Mesenchymal stem cell (in vitro differentiated cells and primary cell): ENCODE results near the gene ZNF107.

Experiments used
- DNase-seq: peaks from one replicate; pipeline ENCODE4 v3.0.0-alpha.2; 2013
- H2AFZ ChIP-seq: one replicate; pipeline ENCODE4 v1.6.1; 2013; ENCODE audit warnings: low read depth, mild to moderate bottlenecking, control low read depth, inconsistent platforms, low read length, moderate library complexity
- H2AK5ac ChIP-seq: 2 replicates; pipeline ENCODE4 v1.6.1; 2013; ENCODE audit warnings: low read length, moderate library complexity, mild to moderate bottlenecking, inconsistent platforms; ENCODE audit not compliant: severe bottlenecking
- H2BK120ac ChIP-seq: one replicate; pipeline ENCODE4 v1.6.1; 2013; ENCODE audit warnings: low read depth, mild to moderate bottlenecking, inconsistent platforms, low read length, moderate library complexity
- H2BK12ac ChIP-seq, 2 experiments: one replicate each; pipeline ENCODE4 v1.6.1; 2013; ENCODE audit warnings: inconsistent platforms in 2 of 2, low read length in 2 of 2, mild to moderate bottlenecking in 2 of 2, moderate library complexity in 2 of 2, control low read depth in 1 of 2
- H2BK15ac ChIP-seq: one replicate; pipeline ENCODE4 v1.6.1; 2013; ENCODE audit warnings: mild to moderate bottlenecking, low read depth, inconsistent platforms; ENCODE audit not compliant: poor library complexity, severe bottlenecking
- H2BK5ac ChIP-seq: 2 replicates; pipeline ENCODE4 v1.6.1; 2013; ENCODE audit warnings: low read depth, mild to moderate bottlenecking, low read length, control low read depth, inconsistent platforms; ENCODE audit not compliant: poor library complexity, severe bottlenecking
- H3K14ac ChIP-seq, 2 experiments: one replicate each; pipeline ENCODE4 v1.6.1; 2013; ENCODE audit warnings: inconsistent platforms in 2 of 2, low read length in 2 of 2, control low read depth in 1 of 2, mild to moderate bottlenecking in 1 of 2, moderate library complexity in 1 of 2
- H3K18ac ChIP-seq, 2 experiments: one replicate each; pipeline ENCODE4 v1.6.1; 2013; ENCODE audit warnings: inconsistent platforms in 2 of 2, low read length in 2 of 2, control low read depth in 1 of 2, low read depth in 1 of 2, mild to moderate bottlenecking in 1 of 2
- H3K23ac ChIP-seq, 2 experiments: one replicate each; pipeline ENCODE4 v1.6.1; 2013; ENCODE audit warnings: inconsistent platforms in 2 of 2, low read length in 2 of 2, mild to moderate bottlenecking in 2 of 2, moderate library complexity in 2 of 2, control low read depth in 1 of 2
- H3K27ac ChIP-seq: 2 replicates; pipeline ENCODE4 v1.5.1; 2013; ENCODE audit warnings: mild to moderate bottlenecking, moderate library complexity, low read length, control low read depth, inconsistent platforms; ENCODE audit not compliant: poor library complexity, severe bottlenecking
- H3K27me3 ChIP-seq, 2 experiments: 2 replicates each; pipeline versions ENCODE4 v1.6.1 to v1.7.0; 2013; ENCODE audit warnings: low read length in 2 of 2, mild to moderate bottlenecking in 2 of 2, moderate library complexity in 2 of 2, control low read depth in 1 of 2, inconsistent platforms in 1 of 2; ENCODE audit not compliant: control insufficient read depth in 1 of 2, insufficient read depth in 1 of 2
- H3K36me3 ChIP-seq, 2 experiments: 2 replicates each; pipeline versions ENCODE4 v1.6.1 to v1.7.0; 2013; ENCODE audit warnings: low read length in 2 of 2, control low read depth in 1 of 2, inconsistent platforms in 1 of 2, low read depth in 1 of 2, mild to moderate bottlenecking in 1 of 2; ENCODE audit not compliant: insufficient read depth in 2 of 2, control insufficient read depth in 1 of 2
- H3K4ac ChIP-seq, 2 experiments: one replicate each; pipeline ENCODE4 v1.6.1; 2013; ENCODE audit warnings: inconsistent platforms in 2 of 2, low read length in 2 of 2, mild to moderate bottlenecking in 2 of 2, moderate library complexity in 2 of 2, control low read depth in 1 of 2, low read depth in 1 of 2
- H3K4me1 ChIP-seq: 2 replicates; pipeline ENCODE4 v1.6.1; 2013; ENCODE audit warnings: low read depth, low read length, control low read depth; ENCODE audit not compliant: control insufficient read depth, insufficient read depth
- H3K4me2 ChIP-seq: 2 replicates; pipeline ENCODE4 v1.6.1; 2013; ENCODE audit warnings: low read length, mild to moderate bottlenecking, inconsistent platforms; ENCODE audit not compliant: poor library complexity, severe bottlenecking
- H3K4me3 ChIP-seq, 2 experiments: 2 replicates each; pipeline versions ENCODE4 v1.5.1 to v1.7.0; 2013; ENCODE audit warnings: low read length in 2 of 2, mild to moderate bottlenecking in 2 of 2, control low read depth in 1 of 2, low read depth in 1 of 2; ENCODE audit not compliant: insufficient read depth in 1 of 2
- H3K79me1 ChIP-seq: replicated peaks from 2 replicates; pipeline ENCODE4 v1.6.1; 2013; ENCODE audit warnings: mild to moderate bottlenecking, control low read depth, low read length, inconsistent platforms; ENCODE audit not compliant: poor library complexity, severe bottlenecking
- H3K9ac ChIP-seq: 2 replicates; pipeline ENCODE4 v1.7.0; 2013; ENCODE audit warnings: mild to moderate bottlenecking, low read length, moderate library complexity
- H3K9me3 ChIP-seq: 2 replicates; pipeline ENCODE4 v1.7.0; 2013; ENCODE audit warnings: mild to moderate bottlenecking, low read length; ENCODE audit not compliant: control insufficient read depth
- H4K8ac ChIP-seq: one replicate; pipeline ENCODE4 v1.6.1; 2013; ENCODE audit warnings: inconsistent platforms, mild to moderate bottlenecking, low read length, moderate library complexity
- H4K91ac ChIP-seq: one replicate; pipeline ENCODE4 v1.6.1; 2013; ENCODE audit warnings: mild to moderate bottlenecking, low read length, inconsistent platforms
- WGBS: methylation state at CpG from one replicate; pipeline ENCODE4 v1.1.7; 2013; ENCODE audit warnings: mixed read lengths; 5-methylcytosine and 5-hydroxymethylcytosine counted together

Gene ZNF107

DNA sequence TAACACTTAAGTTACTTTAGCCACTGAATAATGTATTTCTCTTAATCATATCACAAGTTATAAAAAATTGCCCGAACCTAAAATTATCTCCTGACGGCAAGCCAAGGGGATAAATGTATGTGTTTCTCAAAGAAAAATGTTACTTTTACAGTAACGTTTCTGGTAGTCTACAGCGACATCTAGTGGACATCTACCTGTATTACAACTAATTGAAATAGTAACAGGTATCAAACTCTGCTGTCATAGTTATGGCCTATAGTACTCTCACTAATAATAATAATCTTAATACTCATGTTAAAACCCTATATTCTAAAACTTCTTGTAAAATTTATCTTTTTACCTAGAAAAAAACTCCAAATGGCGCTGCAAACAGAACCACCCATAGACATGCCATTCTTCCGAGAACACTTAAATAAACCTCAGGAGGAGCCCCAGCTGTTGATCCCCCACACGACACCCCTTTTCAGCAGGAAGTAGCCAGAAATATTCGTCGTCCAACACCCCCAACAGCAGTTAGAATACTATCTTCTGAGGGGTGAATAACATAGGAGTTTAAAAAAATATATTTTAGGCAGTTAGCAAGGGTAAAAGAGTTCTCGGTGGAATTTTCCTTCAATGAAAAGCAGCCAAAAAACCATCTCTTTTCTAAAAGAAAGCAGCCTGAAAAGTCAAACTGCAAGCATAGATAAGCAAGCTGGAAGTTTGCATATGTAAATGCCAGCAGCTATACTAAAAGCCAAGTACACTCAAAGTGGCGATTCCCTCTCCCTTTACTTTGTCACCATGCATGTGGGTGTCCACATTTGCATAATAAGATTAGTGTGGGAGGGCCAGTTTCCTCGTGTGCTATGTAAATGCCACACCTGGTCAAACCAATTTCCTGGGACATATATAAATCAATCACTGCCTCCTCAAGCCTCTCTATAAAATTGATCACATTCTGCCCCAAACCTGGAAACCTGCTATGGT is 40.5 kb upstream of the ZNF107 start:
- no peak overlapping the region for H2BK12ac ChIP-seq
- H4K91ac ChIP-seq: no peak overlapping the region
- no peak overlapping the region for H2AFZ ChIP-seq
- no peak overlapping the region for H4K8ac ChIP-seq
- no peak overlapping the region for H3K4me3 ChIP-seq
- H3K4me1 ChIP-seq: no peaks in the 10 kb centered on the region
- H2AK5ac ChIP-seq: no peak overlapping the region
- H2BK5ac ChIP-seq: no peak overlapping the region
- no peak overlapping the region for H3K4me2 ChIP-seq
- no peak overlapping the region for H3K18ac ChIP-seq
- H3K4ac ChIP-seq: no peak overlapping the region
- DNase-seq: no peak
- H3K14ac ChIP-seq: no peak overlapping the region
- no peaks in the 10 kb centered on the region for H3K79me1 ChIP-seq
- H3K27ac ChIP-seq: no peak overlapping the region
- H3K27me3 ChIP-seq: no peaks in the 10 kb centered on the region
- H2BK15ac ChIP-seq: no peak overlapping the region
- peaks cover 12% of the 10 kb centered on the region for H3K9me3 ChIP-seq
- H3K9ac ChIP-seq: no peak overlapping the region
- H2BK120ac ChIP-seq: no peak overlapping the region
- 53% methylated on average over 5 of the region's 12 CpGs for WGBS
- no peak overlapping the region for H3K23ac ChIP-seq
- no peaks in the 10 kb centered on the region for H3K36me3 ChIP-seq

DNA sequence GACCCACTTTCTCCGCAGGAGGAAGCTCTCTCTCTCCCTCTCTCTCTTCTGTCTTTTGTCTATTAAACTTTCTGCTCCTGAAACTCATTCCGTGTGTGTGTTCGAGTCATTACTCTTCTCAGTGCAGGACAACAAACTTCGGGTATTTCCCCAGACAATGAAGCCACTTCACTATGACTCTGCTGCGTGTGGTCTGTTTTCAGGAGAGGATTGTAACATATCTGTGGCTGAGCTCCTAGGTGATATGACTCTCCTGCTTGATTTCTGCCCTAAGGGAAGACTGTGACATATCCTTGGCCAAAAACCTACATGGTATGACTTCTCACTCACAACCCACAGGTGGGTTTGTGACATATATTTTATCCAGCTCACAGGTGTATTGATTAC is 39.9 kb upstream of the ZNF107 start:
- no peak overlapping the region for H2AK5ac ChIP-seq
- H3K9me3 ChIP-seq: peaks cover 9% of the 10 kb centered on the region
- 49% methylated on average over 3 of the region's 5 CpGs for WGBS
- H3K27me3 ChIP-seq: no peaks in the 10 kb centered on the region
- no peak overlapping the region for H4K8ac ChIP-seq
- H3K14ac ChIP-seq: no peak overlapping the region
- H2BK120ac ChIP-seq: no peak overlapping the region
- H2BK15ac ChIP-seq: no peak overlapping the region
- H3K27ac ChIP-seq: no peak overlapping the region
- no peak overlapping the region for H4K91ac ChIP-seq
- no peak overlapping the region for H3K4ac ChIP-seq
- H2BK12ac ChIP-seq: no peak overlapping the region
- DNase-seq: no peak
- H2BK5ac ChIP-seq: no peak overlapping the region
- H3K23ac ChIP-seq: no peak overlapping the region
- no peak overlapping the region for H2AFZ ChIP-seq
- H3K36me3 ChIP-seq: no peaks in the 10 kb centered on the region
- H3K18ac ChIP-seq: no peak overlapping the region
- no peaks in the 10 kb centered on the region for H3K79me1 ChIP-seq
- H3K4me3 ChIP-seq: no peak overlapping the region
- no peak overlapping the region for H3K9ac ChIP-seq
- no peaks in the 10 kb centered on the region for H3K4me1 ChIP-seq
- no peak overlapping the region for H3K4me2 ChIP-seq

DNA sequence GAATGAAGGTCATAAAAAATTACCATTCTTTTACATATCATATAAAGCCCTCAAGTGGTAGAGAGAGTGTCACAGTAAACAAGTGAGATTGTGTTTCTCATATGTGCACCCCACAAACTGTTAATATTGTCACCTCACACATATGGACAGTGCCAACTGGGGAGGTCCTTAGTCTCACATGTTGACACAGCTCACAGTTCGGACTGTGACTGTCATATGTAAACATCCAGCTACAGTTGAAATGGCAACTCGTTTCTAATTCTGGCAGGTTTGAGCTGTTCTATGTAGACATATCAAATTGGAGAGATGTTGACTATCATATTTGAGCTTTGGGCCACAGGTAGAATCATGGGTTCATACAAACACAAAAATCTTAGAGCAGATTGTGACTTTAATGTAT is 39.4 kb upstream of the ZNF107 start:
- Histone ChIP-seq H2AFZ (no peak overlapping the region), H3K27ac (no peak overlapping the region), H2BK15ac (no peak overlapping the region), H2AK5ac (no peak overlapping the region), H3K4me2 (no peak overlapping the region), H3K4me1 (no peaks in the 10 kb centered on the region), H4K91ac (no peak overlapping the region), H3K23ac (no peak overlapping the region), H3K18ac (no peak overlapping the region), H3K27me3 (no peaks in the 10 kb centered on the region), H2BK120ac (no peak overlapping the region), H2BK5ac (no peak overlapping the region), H3K14ac (no peak overlapping the region), H3K4me3 (no peak overlapping the region), H3K4ac (no peak overlapping the region), H3K79me1 (no peaks in the 10 kb centered on the region), H2BK12ac (no peak overlapping the region), H3K9ac (no peak overlapping the region), H3K36me3 (no peaks in the 10 kb centered on the region), H4K8ac (no peak overlapping the region), H3K9me3 (peaks cover 5% of the 10 kb centered on the region)
- WGBS: 42% methylated on average over 2 of the region's 2 CpGs
- no peak for DNase-seq

DNA sequence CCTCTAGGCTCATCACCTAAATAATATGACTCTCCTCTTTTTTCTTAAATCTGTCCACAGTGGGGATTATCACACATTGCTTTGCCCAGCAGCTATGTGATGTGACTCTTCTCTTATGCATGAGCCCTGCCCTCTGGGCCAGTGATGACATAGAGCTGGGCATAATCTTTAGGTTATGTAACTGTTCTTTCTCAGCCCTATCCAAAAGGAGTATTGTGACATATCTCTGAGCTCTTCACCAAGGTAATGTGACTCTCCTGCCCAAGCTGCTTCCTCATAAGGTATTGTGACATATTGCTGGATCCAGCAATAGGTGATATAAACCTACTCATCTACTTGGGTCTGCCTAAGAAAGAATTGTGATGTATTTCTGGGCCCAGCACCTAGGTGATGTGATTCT is 37.7 kb upstream of the ZNF107 start:
- H2BK120ac ChIP-seq: no peak overlapping the region
- no peak overlapping the region for H2AK5ac ChIP-seq
- no peak for DNase-seq
- no peak overlapping the region for H3K14ac ChIP-seq
- no peak overlapping the region for H4K91ac ChIP-seq
- no peaks in the 10 kb centered on the region for H3K79me1 ChIP-seq
- peaks cover 2% of the 10 kb centered on the region for H3K9me3 ChIP-seq
- no peaks in the 10 kb centered on the region for H3K36me3 ChIP-seq
- H3K27ac ChIP-seq: no peak overlapping the region
- H3K4ac ChIP-seq: no peak overlapping the region
- H3K4me2 ChIP-seq: no peak overlapping the region
- no peak overlapping the region for H3K23ac ChIP-seq
- H3K18ac ChIP-seq: no peak overlapping the region
- H3K4me3 ChIP-seq: no peak overlapping the region
- H3K4me1 ChIP-seq: no peaks in the 10 kb centered on the region
- H2BK5ac ChIP-seq: no peak overlapping the region
- H4K8ac ChIP-seq: no peak overlapping the region
- no peak overlapping the region for H3K9ac ChIP-seq
- no peaks in the 10 kb centered on the region for H3K27me3 ChIP-seq
- no peak overlapping the region for H2BK12ac ChIP-seq
- H2AFZ ChIP-seq: no peak overlapping the region
- no peak overlapping the region for H2BK15ac ChIP-seq
